ENCODE results near the gene TSPAN13. TPM values are rescaled to one million over a fixed set of nuclear protein-coding genes. Genes with fewer than 3 reads are reported as not detected.

The TSPAN13 gene
- polyA plus RNA-seq, 4 donors: 56.2 to 205 (median 63.9) TPM

GRCh38 chr7:16718111-16718656, 35.4 kb upstream of the TSPAN13 start:
- no peak overlapping the region for H3K4me3 ChIP-seq (ENCODE audit: low read depth in 1 of 3, low read length in 3 of 3)
- H3K36me3 ChIP-seq (ENCODE audit: control insufficient read depth in 3 of 3, insufficient read depth in 2 of 3, low read depth in 1 of 3, low read length in 3 of 3): no peaks in the 10 kb centered on the region
- no peak for DNase-seq
- no peaks in the 10 kb centered on the region for H3K27me3 ChIP-seq (ENCODE audit: control insufficient read depth in 3 of 3, insufficient read depth in 3 of 3, low read length in 3 of 3)
- peaks cover 0 to 14% (median 0%) of the 10 kb centered on the region in 3 donors for H3K4me1 ChIP-seq (ENCODE audit: control insufficient read depth in 3 of 3, insufficient read depth in 2 of 3, low read depth in 1 of 3, low read length in 2 of 3)
- H3K9me3 ChIP-seq (ENCODE audit: control insufficient read depth in 2 of 2, insufficient read depth in 1 of 2, low read depth in 1 of 2, low read length in 1 of 2): no peaks in the 10 kb centered on the region
- peak overlapping the region in 1 of 3 donors; percentile 81 for H3K27ac ChIP-seq (ENCODE audit: low read depth in 1 of 3, low read length in 2 of 3)
- WGBS, 3 donors: 53 to 83% (median 74%) methylated on average over 3 of the region's 3 CpGs
- peak; percentile 73 for FAIRE-seq

- DNase-seq (peak; percentile 7 to 55), FAIRE-seq (no peak)
- Histone ChIP-seq H3K36me3 (ENCODE audit: control insufficient read depth in 3 of 3, insufficient read depth in 2 of 3, low read depth in 1 of 3, low read length in 3 of 3) (no peaks in the 10 kb centered on the region), H3K27ac (ENCODE audit: low read depth in 1 of 3, low read length in 2 of 3) (peak overlapping the region in 1 of 3 donors; percentile 81), H3K4me3 (ENCODE audit: low read depth in 1 of 3, low read length in 3 of 3) (no peak overlapping the region), H3K27me3 (ENCODE audit: control insufficient read depth in 3 of 3, insufficient read depth in 3 of 3, low read length in 3 of 3) (no peaks in the 10 kb centered on the region), H3K9me3 (ENCODE audit: control insufficient read depth in 2 of 2, insufficient read depth in 1 of 2, low read depth in 1 of 2, low read length in 1 of 2) (no peaks in the 10 kb centered on the region), H3K4me1 (ENCODE audit: control insufficient read depth in 3 of 3, insufficient read depth in 2 of 3, low read depth in 1 of 3, low read length in 2 of 3) (peaks cover 0 to 14% (median 0%) of the 10 kb centered on the region in 3 donors)
- WGBS, 3 donors: 94 to 98% (median 96%) methylated on average over 1 of the region's 1 CpG
Measured at GRCh38 chr7:16719699-16720098, 33.9 kb upstream of the TSPAN13 start.

GRCh38 chr7:16721541-16721940, 32.0 kb upstream of the TSPAN13 start:
- FAIRE-seq (no peak), DNase-seq (no peak)

GRCh38 chr7:16724344-16724743, 29.2 kb upstream of the TSPAN13 start:
- FAIRE-seq: no peak
- 88 to 95% (median 91%) methylated on average over 1 of the region's 1 CpG for WGBS, 3 donors

More at GRCh38 chr7:16721541-16721940, 32.0 kb upstream of the TSPAN13 start:
- Histone ChIP-seq H3K36me3 (ENCODE audit: control insufficient read depth in 3 of 3, insufficient read depth in 2 of 3, low read depth in 1 of 3, low read length in 3 of 3) (no peaks in the 10 kb centered on the region), H3K27ac (ENCODE audit: low read depth in 1 of 3, low read length in 2 of 3) (no peak overlapping the region), H3K27me3 (ENCODE audit: control insufficient read depth in 3 of 3, insufficient read depth in 3 of 3, low read length in 3 of 3) (no peaks in the 10 kb centered on the region), H3K4me3 (ENCODE audit: low read depth in 1 of 3, low read length in 3 of 3) (no peak overlapping the region), H3K9me3 (ENCODE audit: control insufficient read depth in 2 of 2, insufficient read depth in 1 of 2, low read depth in 1 of 2, low read length in 1 of 2) (no peaks in the 10 kb centered on the region), H3K4me1 (ENCODE audit: control insufficient read depth in 3 of 3, insufficient read depth in 2 of 3, low read depth in 1 of 3, low read length in 2 of 3) (peaks cover 0 to 14% (median 0%) of the 10 kb centered on the region in 3 donors)
- WGBS, 3 donors: 75 to 95% (median 77%) methylated on average over 4 of the region's 4 CpGs

GRCh38 chr7:16726189-16726588, 27.4 kb upstream of the TSPAN13 start:
- no peaks in the 10 kb centered on the region for H3K36me3 ChIP-seq (ENCODE audit: control insufficient read depth in 3 of 3, insufficient read depth in 2 of 3, low read depth in 1 of 3, low read length in 3 of 3)
- DNase-seq (no peak), FAIRE-seq (no peak)
- no peaks in the 10 kb centered on the region for H3K27me3 ChIP-seq (ENCODE audit: control insufficient read depth in 3 of 3, insufficient read depth in 3 of 3, low read length in 3 of 3)
- H3K27ac ChIP-seq (ENCODE audit: low read depth in 1 of 3, low read length in 2 of 3): no peak overlapping the region
- no peaks in the 10 kb centered on the region for H3K9me3 ChIP-seq (ENCODE audit: control insufficient read depth in 2 of 2, insufficient read depth in 1 of 2, low read depth in 1 of 2, low read length in 1 of 2)
- WGBS, 3 donors: 42 to 72% (median 66%) methylated on average over 2 of the region's 2 CpGs
- H3K4me1 ChIP-seq (ENCODE audit: control insufficient read depth in 3 of 3, insufficient read depth in 2 of 3, low read depth in 1 of 3, low read length in 2 of 3): no peaks in the 10 kb centered on the region
- no peak overlapping the region for H3K4me3 ChIP-seq (ENCODE audit: low read depth in 1 of 3, low read length in 3 of 3)

More at GRCh38 chr7:16724344-16724743, 29.2 kb upstream of the TSPAN13 start:
- no peak overlapping the region for H3K4me3 ChIP-seq (ENCODE audit: low read depth in 1 of 3, low read length in 3 of 3)
- H3K4me1 ChIP-seq (ENCODE audit: control insufficient read depth in 3 of 3, insufficient read depth in 2 of 3, low read depth in 1 of 3, low read length in 2 of 3): peaks cover 0 to 6% (median 0%) of the 10 kb centered on the region in 3 donors
- no peaks in the 10 kb centered on the region for H3K36me3 ChIP-seq (ENCODE audit: control insufficient read depth in 3 of 3, insufficient read depth in 2 of 3, low read depth in 1 of 3, low read length in 3 of 3)
- no peak for DNase-seq
- H3K27me3 ChIP-seq (ENCODE audit: control insufficient read depth in 3 of 3, insufficient read depth in 3 of 3, low read length in 3 of 3): no peaks in the 10 kb centered on the region
- H3K27ac ChIP-seq (ENCODE audit: low read depth in 1 of 3, low read length in 2 of 3): no peak overlapping the region
- no peaks in the 10 kb centered on the region for H3K9me3 ChIP-seq (ENCODE audit: control insufficient read depth in 2 of 2, insufficient read depth in 1 of 2, low read depth in 1 of 2, low read length in 1 of 2)

- H3K4me1 ChIP-seq (ENCODE audit: control insufficient read depth in 3 of 3, insufficient read depth in 2 of 3, low read depth in 1 of 3, low read length in 2 of 3): no peaks in the 10 kb centered on the region
- FAIRE-seq (no peak), DNase-seq (no peak)
- no peaks in the 10 kb centered on the region for H3K9me3 ChIP-seq (ENCODE audit: control insufficient read depth in 2 of 2, insufficient read depth in 1 of 2, low read depth in 1 of 2, low read length in 1 of 2)
- no peak overlapping the region for H3K4me3 ChIP-seq (ENCODE audit: low read depth in 1 of 3, low read length in 3 of 3)
- WGBS, 3 donors: 89 to 95% (median 92%) methylated on average over 4 of the region's 4 CpGs
- H3K27ac ChIP-seq (ENCODE audit: low read depth in 1 of 3, low read length in 2 of 3): no peak overlapping the region
- no peaks in the 10 kb centered on the region for H3K36me3 ChIP-seq (ENCODE audit: control insufficient read depth in 3 of 3, insufficient read depth in 2 of 3, low read depth in 1 of 3, low read length in 3 of 3)
- no peaks in the 10 kb centered on the region for H3K27me3 ChIP-seq (ENCODE audit: control insufficient read depth in 3 of 3, insufficient read depth in 3 of 3, low read length in 3 of 3)
Measured at GRCh38 chr7:16727736-16728135, 25.8 kb upstream of the TSPAN13 start.

- Histone ChIP-seq H3K4me3 (ENCODE audit: low read depth in 1 of 3, low read length in 3 of 3) (no peak overlapping the region), H3K27ac (ENCODE audit: low read depth in 1 of 3, low read length in 2 of 3) (no peak overlapping the region), H3K36me3 (ENCODE audit: control insufficient read depth in 3 of 3, insufficient read depth in 2 of 3, low read depth in 1 of 3, low read length in 3 of 3) (no peaks in the 10 kb centered on the region), H3K4me1 (ENCODE audit: control insufficient read depth in 3 of 3, insufficient read depth in 2 of 3, low read depth in 1 of 3, low read length in 2 of 3) (no peaks in the 10 kb centered on the region), H3K27me3 (ENCODE audit: control insufficient read depth in 3 of 3, insufficient read depth in 3 of 3, low read length in 3 of 3) (no peaks in the 10 kb centered on the region), H3K9me3 (ENCODE audit: control insufficient read depth in 2 of 2, insufficient read depth in 1 of 2, low read depth in 1 of 2, low read length in 1 of 2) (no peaks in the 10 kb centered on the region)
- 94 to 97% (median 95%) methylated on average over 10 of the region's 10 CpGs for WGBS, 3 donors
- FAIRE-seq (no peak), DNase-seq (no peak)
Measured at GRCh38 chr7:16728811-16729210, 24.7 kb upstream of the TSPAN13 start.

GRCh38 chr7:16729541-16729940, 24.0 kb upstream of the TSPAN13 start:
- no peaks in the 10 kb centered on the region for H3K36me3 ChIP-seq (ENCODE audit: control insufficient read depth in 3 of 3, insufficient read depth in 2 of 3, low read depth in 1 of 3, low read length in 3 of 3)
- no peaks in the 10 kb centered on the region for H3K4me1 ChIP-seq (ENCODE audit: control insufficient read depth in 3 of 3, insufficient read depth in 2 of 3, low read depth in 1 of 3, low read length in 2 of 3)
- 91 to 97% (median 93%) methylated on average over 2 of the region's 2 CpGs for WGBS, 3 donors
- no peak overlapping the region for H3K27ac ChIP-seq (ENCODE audit: low read depth in 1 of 3, low read length in 2 of 3)
- DNase-seq (no peak), FAIRE-seq (no peak)
- H3K9me3 ChIP-seq (ENCODE audit: control insufficient read depth in 2 of 2, insufficient read depth in 1 of 2, low read depth in 1 of 2, low read length in 1 of 2): no peaks in the 10 kb centered on the region
- H3K4me3 ChIP-seq (ENCODE audit: low read depth in 1 of 3, low read length in 3 of 3): no peak overlapping the region
- no peaks in the 10 kb centered on the region for H3K27me3 ChIP-seq (ENCODE audit: control insufficient read depth in 3 of 3, insufficient read depth in 3 of 3, low read length in 3 of 3)

GRCh38 chr7:16730937-16731336, 22.6 kb upstream of the TSPAN13 start:
- FAIRE-seq (no peak), DNase-seq (no peak)

More at GRCh38 chr7:16730937-16731336, 22.6 kb upstream of the TSPAN13 start:
- no peaks in the 10 kb centered on the region for H3K27me3 ChIP-seq (ENCODE audit: control insufficient read depth in 3 of 3, insufficient read depth in 3 of 3, low read length in 3 of 3)
- H3K4me3 ChIP-seq (ENCODE audit: low read depth in 1 of 3, low read length in 3 of 3): no peak overlapping the region
- no peaks in the 10 kb centered on the region for H3K4me1 ChIP-seq (ENCODE audit: control insufficient read depth in 3 of 3, insufficient read depth in 2 of 3, low read depth in 1 of 3, low read length in 2 of 3)
- no peaks in the 10 kb centered on the region for H3K9me3 ChIP-seq (ENCODE audit: control insufficient read depth in 2 of 2, insufficient read depth in 1 of 2, low read depth in 1 of 2, low read length in 1 of 2)
- no peaks in the 10 kb centered on the region for H3K36me3 ChIP-seq (ENCODE audit: control insufficient read depth in 3 of 3, insufficient read depth in 2 of 3, low read depth in 1 of 3, low read length in 3 of 3)
- WGBS, 3 donors: 68 to 92% (median 81%) methylated on average over 3 of the region's 3 CpGs
- H3K27ac ChIP-seq (ENCODE audit: low read depth in 1 of 3, low read length in 2 of 3): no peak overlapping the region
